AG20443 (cell line): ENCODE data around the gene BBS4.
"Not testable (repeated sequence)": the region's sequence is repeated elsewhere in the genome, so short reads cannot be mapped to it uniquely, and the experiment has no call there.

Experiments
- DNase-seq: peaks from one replicate; pipeline ENCODE4 v3.0.0; 2012; ENCODE audit warnings: low spot score, mixed read lengths

Gene BBS4

GRCh38 chr15:72685925-72686794 lies at the start of gene BBS4, which contains the start of gene HIGD2B:
Gene BBS4, plus strand, starts transcription at chr15:72686207. Its CDS starts 21 bp downstream, at chr15:72686228.
Gene HIGD2B, minus strand, starts transcription at chr15:72686182. Its CDS starts 9,808 bp downstream, at chr15:72676374.
- DNase-seq = peak; percentile 92

GRCh38 chr15:72636519-72637282 lies 49.3 kb upstream of the BBS4 start:
- DNase-seq = not testable (repeated sequence)

GRCh38 chr15:72639759-72640483 lies 46.1 kb upstream of the BBS4 start:
- not testable (repeated sequence) for DNase-seq

- DNase-seq = not testable (repeated sequence)
Measured at GRCh38 chr15:72642271-72642670, 43.7 kb upstream of the BBS4 start.

- DNase-seq = not testable (repeated sequence)
Measured at GRCh38 chr15:72648631-72649253, 37.3 kb upstream of the BBS4 start.

- DNase-seq = not testable (repeated sequence)
Measured at GRCh38 chr15:72654397-72654796, 31.6 kb upstream of the BBS4 start, which contains the start of gene GOLGA6B. Gene GOLGA6B, plus strand, starts transcription at chr15:72654697. Its CDS starts 41 bp downstream, at chr15:72654738.

- not testable (repeated sequence) for DNase-seq
Measured at GRCh38 chr15:72656014-72656413, 30.0 kb upstream of the BBS4 start.

- not testable (repeated sequence) for DNase-seq
Measured at GRCh38 chr15:72661081-72661480, 24.9 kb upstream of the BBS4 start.

GRCh38 chr15:72663931-72664330 lies 22.1 kb upstream of the BBS4 start:
- DNase-seq = not testable (repeated sequence)

- not testable (repeated sequence) for DNase-seq
Measured at GRCh38 chr15:72665706-72666105, 20.3 kb upstream of the BBS4 start.

GRCh38 chr15:72669803-72670202 lies 16.2 kb upstream of the BBS4 start:
- DNase-seq = not testable (repeated sequence)

GRCh38 chr15:72670656-72671352 lies 15.2 kb upstream of the BBS4 start:
- peak; percentile 72 for DNase-seq

GRCh38 chr15:72671525-72671924 lies 14.5 kb upstream of the BBS4 start:
- no peak for DNase-seq

- DNase-seq = no peak
Measured at GRCh38 chr15:72676838-72677237, 9.2 kb upstream of the BBS4 start.

GRCh38 chr15:72680931-72681330 lies 5.1 kb upstream of the BBS4 start:
- no peak for DNase-seq

GRCh38 chr15:72682772-72683171 lies 3.2 kb upstream of the BBS4 start:
- no peak for DNase-seq

GRCh38 chr15:72685301-72685924 lies 594 bp upstream of the BBS4 start:
- no peak for DNase-seq

GRCh38 chr15:72688697-72689096 lies 2.7 kb downstream of the BBS4 start:
- no peak for DNase-seq

- no peak for DNase-seq
Measured at GRCh38 chr15:72690938-72691337, 4.9 kb downstream of the BBS4 start.

- no peak for DNase-seq
Measured at GRCh38 chr15:72698938-72699337, 12.9 kb downstream of the BBS4 start.
